ENCODE results near the gene ARHGAP26.

Gene ARHGAP26

DNA sequence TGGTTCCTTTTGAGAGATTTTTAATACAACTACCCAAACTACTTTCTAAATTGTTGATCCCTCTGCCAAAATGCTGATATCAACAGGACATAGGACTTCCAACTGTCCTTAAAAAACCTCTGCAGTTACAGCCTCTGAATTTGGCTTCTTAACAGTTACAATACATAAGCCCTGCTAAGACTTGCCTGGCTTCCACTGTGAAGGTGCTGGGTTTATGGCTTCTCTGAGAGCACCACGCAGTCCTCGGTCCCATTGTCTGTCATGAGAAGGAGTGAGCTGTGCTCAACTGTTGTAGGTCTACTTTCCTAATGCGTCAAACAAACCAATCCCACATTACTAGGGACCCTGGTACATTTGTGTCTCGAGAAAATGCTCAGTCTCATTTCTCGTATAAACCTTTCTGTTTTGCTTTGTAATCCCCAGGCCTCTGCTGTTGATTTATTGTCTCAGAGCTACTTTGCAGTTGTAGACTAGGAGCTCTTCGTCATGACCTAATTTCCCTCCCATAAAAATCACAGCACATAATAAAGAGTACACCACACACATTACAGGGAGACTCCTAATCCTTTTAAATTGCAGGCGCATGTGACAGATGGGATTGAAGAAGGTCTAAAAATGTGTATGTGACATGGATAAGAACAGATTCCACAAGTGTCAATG is 358.4 kb downstream of the ARHGAP26 start:
- DNase-seq = no peak
- Histone ChIP-seq H3K27ac (no peak overlapping the region), H3K36me3 (no peaks in the 10 kb centered on the region), H3K4me1 (peaks cover 0 to 8% (median 6%) of the 10 kb centered on the region in 4 donors), H3K9me3 (no peaks in the 10 kb centered on the region), H3K4me3 (no peak overlapping the region), H3K27me3 (no peaks in the 10 kb centered on the region)
- intact Hi-C loops (cut with DNase I; ENCODE audit: low total_unique reads) = no loop called here
- TF ChIP-seq CTCF (IDR thresholded peaks at IDR 0.05) = no peak

GRCh38 chr5:143129203-143129602 is 359.0 kb downstream of the ARHGAP26 start:
- Histone ChIP-seq H3K27ac (no peak overlapping the region), H3K27me3 (no peaks in the 10 kb centered on the region), H3K36me3 (peaks cover 0 to 6% (median 3%) of the 10 kb centered on the region in 3 donors), H3K9me3 (no peaks in the 10 kb centered on the region), H3K4me1 (peaks cover 0 to 8% (median 6%) of the 10 kb centered on the region in 4 donors), H3K4me3 (no peak overlapping the region)
- DNase-seq = no peak
- intact Hi-C loops (cut with DNase I; ENCODE audit: low total_unique reads) = no loop called here
- no peak for TF ChIP-seq CTCF (IDR thresholded peaks at IDR 0.05)

DNA sequence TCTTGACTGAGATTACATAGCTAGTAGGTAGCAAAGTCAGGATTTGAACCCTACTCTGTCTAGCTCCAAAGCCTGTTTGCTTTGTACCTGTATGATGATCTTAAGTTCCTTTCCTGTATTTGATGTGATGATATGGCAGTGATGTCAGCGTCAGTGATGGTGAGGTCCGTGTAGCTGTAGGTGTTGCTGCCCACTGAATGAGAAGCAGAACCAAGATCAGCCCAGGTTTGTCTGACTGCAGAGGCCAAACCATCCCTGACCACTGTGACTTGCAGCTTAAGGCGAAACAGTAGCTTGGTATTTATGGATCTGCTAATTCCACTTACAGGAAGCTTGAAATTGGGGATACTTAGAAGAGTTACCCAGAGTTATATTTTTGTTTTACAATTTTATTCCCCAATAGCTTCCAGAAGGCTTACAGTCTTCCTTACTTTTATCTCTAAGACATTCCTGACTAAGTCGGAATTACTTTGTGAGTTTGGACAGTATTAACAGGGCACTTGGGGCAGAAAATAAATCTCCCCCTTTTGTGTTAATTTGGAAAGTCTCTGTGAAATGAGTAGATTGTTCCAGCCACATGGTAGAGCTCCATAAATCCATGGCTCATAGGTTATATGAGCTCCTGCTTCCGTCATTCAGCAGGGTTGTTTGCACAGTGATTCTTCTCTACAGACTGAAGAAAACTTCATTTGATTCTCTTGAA is 359.9 kb downstream of the ARHGAP26 start:
- Histone ChIP-seq H3K4me1 (peaks cover 0 to 8% (median 6%) of the 10 kb centered on the region in 4 donors), H3K27ac (no peak overlapping the region), H3K4me3 (no peak overlapping the region), H3K27me3 (no peaks in the 10 kb centered on the region), H3K36me3 (peaks cover 0 to 14% (median 3%) of the 10 kb centered on the region in 3 donors), H3K9me3 (no peaks in the 10 kb centered on the region)
- TF ChIP-seq CTCF (IDR thresholded peaks at IDR 0.05) = no peak
- DNase-seq = no peak
- intact Hi-C loops (cut with DNase I; ENCODE audit: low total_unique reads) = no loop called here

- intact Hi-C loops (cut with DNase I; ENCODE audit: low total_unique reads) = no loop called here
- no peak overlapping the region for H3K27ac ChIP-seq
- peaks cover 0 to 8% (median 6%) of the 10 kb centered on the region in 4 donors for H3K4me1 ChIP-seq
- no peaks in the 10 kb centered on the region for H3K27me3 ChIP-seq
- no peak for TF ChIP-seq CTCF (IDR thresholded peaks at IDR 0.05)
- H3K9me3 ChIP-seq = no peaks in the 10 kb centered on the region
- H3K36me3 ChIP-seq = peaks cover 0 to 16% (median 3%) of the 10 kb centered on the region in 3 donors
- H3K4me3 ChIP-seq = no peak overlapping the region
- DNase-seq = no peak
These were observed 360.6 kb downstream of the ARHGAP26 start for GRCh38 chr5:143130613-143131305.

DNA sequence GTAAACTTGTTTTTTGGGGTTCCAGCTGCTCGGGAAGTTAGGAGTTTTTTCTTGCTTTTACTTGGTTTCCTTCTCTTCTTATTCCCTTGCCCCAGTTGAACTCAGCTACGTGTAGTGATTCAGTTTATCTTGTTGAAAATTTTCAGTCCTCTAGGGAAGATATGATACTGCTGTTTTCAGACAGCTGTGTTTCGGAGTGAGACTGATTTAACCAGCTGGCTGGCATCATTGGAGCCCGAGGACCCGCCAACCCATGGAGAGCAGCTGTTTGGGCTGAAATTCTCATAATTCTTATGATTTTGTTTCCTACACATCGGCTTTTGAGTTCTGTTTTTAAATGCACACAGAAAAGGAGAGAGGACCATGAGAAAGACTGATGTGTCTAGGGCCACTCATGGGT is 361.8 kb downstream of the ARHGAP26 start:
- no peaks in the 10 kb centered on the region for H3K9me3 ChIP-seq
- peaks cover 0 to 8% (median 6%) of the 10 kb centered on the region in 4 donors for H3K4me1 ChIP-seq
- no peak for TF ChIP-seq CTCF (IDR thresholded peaks at IDR 0.05)
- peaks cover 0 to 16% (median 3%) of the 10 kb centered on the region in 3 donors for H3K36me3 ChIP-seq
- intact Hi-C loops (cut with DNase I; ENCODE audit: low total_unique reads) = no loop called here
- H3K4me3 ChIP-seq = no peak overlapping the region
- no peak for DNase-seq
- no peak overlapping the region for H3K27ac ChIP-seq
- no peaks in the 10 kb centered on the region for H3K27me3 ChIP-seq
